K562 (cell line): ENCODE results near the gene VAT1L. TPM values are rescaled to one million over a fixed set of nuclear protein-coding genes. Genes with fewer than 3 reads are reported as not detected.
A peak's percentile ranks its signal among the peaks of the same experiment; 100 is the strongest.

Source experiments
- C11orf30 ChIP-seq: fragments of 450-650 bp; IDR thresholded peaks from 2 replicates; pipeline ENCODE4 v1.6.1; 2016; ENCODE audit warnings: low read depth, mild to moderate bottlenecking
- CTBP1 ChIP-seq: fragments of 450-650 bp; IDR thresholded peaks from 2 replicates; pipeline ENCODE4 v1.6.1; 2016; ENCODE audit warnings: borderline replicate concordance
- CTCF ChIP-seq, 3 experiments: IDR thresholded peaks in 2 of 3; conservative IDR thresholded peaks in 1 of 3; 2 replicates each; pipeline ENCODE4 v1.5.1; 2011 to 2012; ENCODE audit warnings: low read length in 3 of 3, mild to moderate bottlenecking in 3 of 3, control low read depth in 2 of 3, improper control_type of control experiment in 1 of 3, inconsistent platforms in 1 of 3, low read depth in 1 of 3, mixed read lengths in 1 of 3, moderate library complexity in 1 of 3; ENCODE audit not compliant: insufficient read depth in 2 of 3
- E2F6 ChIP-seq, 2 experiments: IDR thresholded peaks; 2 replicates each; pipeline ENCODE4 v1.6.1; 2011; ENCODE audit warnings: borderline replicate concordance in 1 of 2, control low read depth in 1 of 2, low read depth in 1 of 2, low read length in 1 of 2, mild to moderate bottlenecking in 1 of 2, mixed read lengths in 1 of 2, moderate library complexity in 1 of 2; ENCODE audit not compliant: insufficient read depth in 1 of 2, insufficient read length in 1 of 2, poor library complexity in 1 of 2, severe bottlenecking in 1 of 2; ENCODE audit errors: extremely low read depth in 1 of 2
- GTF2B ChIP-seq: IDR thresholded peaks from 2 replicates; pipeline ENCODE4 v1.6.1; 2011; ENCODE audit not compliant: insufficient read length; ENCODE audit errors: extremely low read depth
- JUND ChIP-seq, 2 experiments: IDR thresholded peaks; 2 replicates in 1 of 2; 3 replicates in 1 of 2; pipeline ENCODE4 v1.6.1; 2011; ENCODE audit warnings: borderline replicate concordance in 2 of 2, low read depth in 2 of 2, low read length in 2 of 2, improper control_type of control experiment in 1 of 2, missing biosample characterization in 1 of 2, missing genetic modification characterization in 1 of 2, missing genetic modification reagents in 1 of 2
- MAFG ChIP-seq: fragments of 450-650 bp; conservative IDR thresholded peaks from 2 replicates; pipeline ENCODE4 v1.6.1; 2016; ENCODE audit warnings: missing genetic modification characterization, missing compliant biosample characterization
- MTA1 ChIP-seq: fragments of 450-650 bp; IDR thresholded peaks from 2 replicates; pipeline ENCODE4 v1.6.1; 2017; ENCODE audit warnings: borderline replicate concordance
- NFE2 ChIP-seq: IDR thresholded peaks from 2 replicates; pipeline ENCODE4 v1.6.1; 2014; ENCODE audit warnings: antibody characterized with exemption, low read depth
- SAFB ChIP-seq: fragments of 200-400 bp; formaldehyde crosslinking; IDR thresholded peaks from 2 replicates; pipeline ENCODE4 v1.6.1; 2017; ENCODE audit warnings: low read depth, low read length, borderline replicate concordance
- SIRT6 ChIP-seq: IDR thresholded peaks from one replicate; pipeline ENCODE4 v1.6.1; 2012; ENCODE audit warnings: low read depth, mild to moderate bottlenecking, control low read depth, inconsistent platforms, low read length, moderate library complexity
- TBL1XR1 ChIP-seq, 2 experiments: IDR thresholded peaks; 2 replicates each; pipeline ENCODE4 v1.6.1; 2012; ENCODE audit warnings: improper control_type of control experiment in 2 of 2, low read length in 2 of 2, mild to moderate bottlenecking in 1 of 2
- TBP ChIP-seq: optimal IDR thresholded peaks from 2 replicates; pipeline ENCODE3; 2011; ENCODE audit warnings: low read depth, low read length, improper control_type of control experiment
- ZKSCAN3 ChIP-seq: fragments of 250-450 bp; sonication (Bioruptor Pico); IDR thresholded peaks from 2 replicates; pipeline ENCODE4 v1.4.0; 2020
- ZMIZ1 ChIP-seq, 2 experiments: fragments of 150-350 bp in 1 of 2; IDR thresholded peaks; 2 replicates each; pipeline ENCODE4 v1.6.1; 2012 to 2016; ENCODE audit warnings: low read depth in 2 of 2, low read length in 2 of 2, mild to moderate bottlenecking in 1 of 2, moderate library complexity in 1 of 2
- ZNF316 ChIP-seq: fragments of 450-650 bp; IDR thresholded peaks from 2 replicates; pipeline ENCODE4 v1.6.1; 2016
- ZNF449 ChIP-seq: fragments of 250-450 bp; sonication (Bioruptor Pico); IDR thresholded peaks from 2 replicates; pipeline ENCODE4 v1.8.0; 2022; ENCODE audit warnings: moderate library complexity, mild to moderate bottlenecking, inconsistent platforms
- ZNF589 ChIP-seq: fragments of 200-800 bp; sonication (Bioruptor generic); IDR thresholded peaks from 2 replicates; pipeline ENCODE4 v1.6.1; 2016; ENCODE audit warnings: low read depth, missing genetic modification characterization, missing compliant biosample characterization
- polyA plus RNA-seq, 8 experiments: library from polyadenylated mRNA; depleted of rRNA in 4 of 8; stranded (reverse) in 5 of 8; unstranded in 3 of 8; fragments of >200 nt; fragmentation: Nextera tagmentation in 2 of 8; fragmentation: Illumina TruSeq in 1 of 8; extraction: Ambion mirVana in 2 of 8; extraction: Trizol in 1 of 8; gene quantifications; 2 replicates each; pipeline versions ENCODE4 v1.2.1 to v1.2.3, GENCODE V29; 2011 to 2014; ENCODE audit warnings: inconsistent platforms in 1 of 8, missing spikeins in 1 of 8
- total RNA-seq, 7 experiments: library from RNA; depleted of rRNA in 6 of 7; stranded (reverse); fragments of >200 nt in 6 of 7; fragmentation: Illumina TruSeq in 2 of 7; extraction: Trizol in 2 of 7; gene quantifications; 2 replicates each; pipeline versions ENCODE4 v1.2.1 to v1.2.3, GENCODE V29; 2011 to 2021; ENCODE audit warnings: low replicate concordance in 1 of 7

Gene VAT1L
- total and polyA plus RNA-seq, 9 of the 15 experiments (the other 6 are each of a cell fraction or from before 2014, with no cell fraction given): 0.01 TPM; not detected in 8

- TF ChIP-seq JUND (IDR thresholded peaks at IDR 0.05; ENCODE audit: borderline replicate concordance, low read depth, low read length) (no peak), JUND (tag; IDR thresholded peaks at IDR 0.05; ENCODE audit: borderline replicate concordance, low read depth, low read length) (no peak), SIRT6 (no peak), ZKSCAN3 (CRISPR knock-in tag) (no peak), ZNF449 (CRISPR knock-in tag) (no peak), SAFB (no peak), NFE2 (peak; percentile 18; the same call in 1 of the 2 replicates), C11orf30 (peak; percentile 41), MTA1 (no peak), ZMIZ1 (IDR thresholded peaks at IDR 0.05; ENCODE audit: low read depth in 2 of 2, low read length in 2 of 2) (no peak), TBL1XR1 (IDR thresholded peaks at IDR 0.05; ENCODE audit: low read length in 2 of 2) (no peak), GTF2B (no peak), CTBP1 (no peak), ZNF316 (0 out of 2 replicates have a peak, but pooled peaks have one; percentile 16), E2F6 (IDR thresholded peaks at IDR 0.05; ENCODE audit: borderline replicate concordance in 1 of 2, extremely low read depth in 1 of 2, insufficient read depth in 1 of 2, insufficient read length in 1 of 2, low read depth in 1 of 2, low read length in 1 of 2, poor library complexity in 1 of 2, severe bottlenecking in 1 of 2) (no peak), MAFG (tag) (peak; percentile 35; the same call in 1 of the 2 replicates), CTCF (IDR thresholded peaks at IDR 0.05 in 2 of 3, conservative IDR thresholded peaks at IDR 0.05 in 1 of 3; ENCODE audit: insufficient read depth in 2 of 3, low read depth in 1 of 3, low read length in 3 of 3) (no peak), ZNF589 (CRISPR knock-in tag) (no peak), TBP (no peak)
Measured at GRCh38 chr16:77937473-77938149, 149.2 kb downstream of the VAT1L start (continued).
